Liver (tissue), 9 donors: ENCODE data around the gene C2CD5. TPM values are rescaled to one million over a fixed set of nuclear protein-coding genes. Genes with fewer than 3 reads are reported as not detected.
"Not testable (repeated sequence)": the region's sequence is repeated elsewhere in the genome, so short reads cannot be mapped to it uniquely, and the experiment has no call there.

ENCODE experiments used
- DNase-seq: peaks from one replicate; pipeline ENCODE4 v3.0.0-alpha.2; 2017; ENCODE audit warnings: low spot score
- H3K27ac ChIP-seq, 2 donors: one replicate each; pipeline ENCODE4 v1.7.0; 2013; ENCODE audit warnings: inconsistent platforms in 2 of 2, low read length in 2 of 2, control low read depth in 1 of 2, low read depth in 1 of 2, mild to moderate bottlenecking in 1 of 2
- H3K27me3 ChIP-seq, 4 donors: one replicate each; pipeline versions ENCODE4 v1.6.1 to v1.7.0; 2013; ENCODE audit warnings: low read length in 3 of 4, inconsistent platforms in 1 of 4, mild to moderate bottlenecking in 1 of 4, moderate library complexity in 1 of 4; ENCODE audit not compliant: control insufficient read depth in 4 of 4, insufficient read depth in 4 of 4
- H3K36me3 ChIP-seq, 4 donors: one replicate each; pipeline versions ENCODE4 v1.6.1 to v1.7.0; 2013; ENCODE audit warnings: low read length in 3 of 4, mild to moderate bottlenecking in 3 of 4, low read depth in 1 of 4, moderate library complexity in 1 of 4; ENCODE audit not compliant: control insufficient read depth in 4 of 4, insufficient read depth in 3 of 4
- H3K4me1 ChIP-seq, 4 donors: one replicate each; pipeline versions ENCODE4 v1.6.1 to v1.7.0; 2013; ENCODE audit warnings: low read length in 3 of 4, mild to moderate bottlenecking in 3 of 4, moderate library complexity in 1 of 4; ENCODE audit not compliant: control insufficient read depth in 4 of 4, insufficient read depth in 4 of 4
- H3K4me3 ChIP-seq, 3 donors: one replicate each; pipeline versions ENCODE4 v1.6.1 to v1.7.0; 2013; ENCODE audit warnings: low read length in 3 of 3, control low read depth in 1 of 3, low read depth in 1 of 3, mild to moderate bottlenecking in 1 of 3
- H3K9ac ChIP-seq, 2 donors: one replicate each; pipeline ENCODE4 v1.7.0; 2013; ENCODE audit warnings: low read length in 2 of 2, mild to moderate bottlenecking in 2 of 2, moderate library complexity in 2 of 2, control low read depth in 1 of 2, low read depth in 1 of 2
- H3K9me3 ChIP-seq, 4 donors: one replicate each; pipeline versions ENCODE4 v1.6.1 to v1.7.0; 2013; ENCODE audit warnings: low read length in 3 of 4; ENCODE audit not compliant: control insufficient read depth in 4 of 4
- EGR1 ChIP-seq, 2 donors: IDR thresholded peaks; 2 replicates each; pipeline ENCODE4 v1.6.1; 2016 to 2018; ENCODE audit warnings: antibody characterized with exemption in 2 of 2, low read depth in 2 of 2
- FOXA1 ChIP-seq: IDR thresholded peaks from 2 replicates; pipeline ENCODE4 v1.6.1; 2016; ENCODE audit warnings: antibody characterized with exemption
- GABPA ChIP-seq, 2 donors: IDR thresholded peaks in 1 of 2; conservative IDR thresholded peaks in 1 of 2; 2 replicates each; pipeline ENCODE4 v1.6.1; 2016; ENCODE audit warnings: antibody characterized with exemption in 2 of 2, mild to moderate bottlenecking in 1 of 2, moderate library complexity in 1 of 2
- HNF4A ChIP-seq, 2 donors: conservative IDR thresholded peaks; 2 replicates each; pipeline ENCODE4 v1.6.1; 2016; ENCODE audit warnings: antibody characterized with exemption in 2 of 2, mild to moderate bottlenecking in 2 of 2
- NR2F2 ChIP-seq: IDR thresholded peaks from 2 replicates; pipeline ENCODE4 v1.6.1; 2016; ENCODE audit warnings: antibody characterized with exemption
- RAD21 ChIP-seq, 2 donors: IDR thresholded peaks; 2 replicates each; pipeline ENCODE4 v1.6.1; 2016; ENCODE audit warnings: antibody characterized with exemption in 2 of 2, mild to moderate bottlenecking in 2 of 2
- YY1 ChIP-seq: IDR thresholded peaks from 2 replicates; pipeline ENCODE4 v1.6.1; 2016; ENCODE audit warnings: antibody characterized with exemption, mild to moderate bottlenecking
- WGBS: extraction: QIAGEN DNeasy Blood & Tissue Kit; methylation state at CpG from one replicate; pipeline ENCODE4 v1.1.7; 2013; 5-methylcytosine and 5-hydroxymethylcytosine counted together
- polyA plus RNA-seq, 2 donors: library from polyadenylated mRNA; stranded (reverse) in 1 of 2; unstranded in 1 of 2; fragments of 200-250 nt in 1 of 2; fragments of >200 nt in 1 of 2; fragmentation: Nextera tagmentation in 1 of 2; extraction: Ambion mirVana in 1 of 2; gene quantifications; one replicate each; pipeline versions ENCODE4 v1.2.1 to v1.2.3, GENCODE V29; 2013 to 2015
- total RNA-seq, 2 donors: library from RNA; depleted of rRNA; stranded (reverse); fragments of >200 nt; gene quantifications; one replicate each; pipeline ENCODE4 v1.2.3, GENCODE V29; 2014
- TF ChIP-seq, protein P1 (sequence below): fragments of 150-350 bp; IDR thresholded peaks from 2 replicates; pipeline ENCODE4 v1.5.1; 2017; ENCODE audit warnings: improper control_type of control experiment, low read depth, low read length; ENCODE audit not compliant: missing input control
- TF ChIP-seq, protein P2 (sequence below): IDR thresholded peaks from 2 replicates; pipeline ENCODE4 v1.6.1; 2016; ENCODE audit warnings: antibody characterized with exemption
- donor health status: healthy.
- donor health status: healthy.
- donor health status: healthy.
- donor health status: healthy.
- donor health status: healthy.

C2CD5 gene
- total and polyA plus RNA-seq, 4 donors: 5.8 to 25.0 (median 13.2) TPM

DNA sequence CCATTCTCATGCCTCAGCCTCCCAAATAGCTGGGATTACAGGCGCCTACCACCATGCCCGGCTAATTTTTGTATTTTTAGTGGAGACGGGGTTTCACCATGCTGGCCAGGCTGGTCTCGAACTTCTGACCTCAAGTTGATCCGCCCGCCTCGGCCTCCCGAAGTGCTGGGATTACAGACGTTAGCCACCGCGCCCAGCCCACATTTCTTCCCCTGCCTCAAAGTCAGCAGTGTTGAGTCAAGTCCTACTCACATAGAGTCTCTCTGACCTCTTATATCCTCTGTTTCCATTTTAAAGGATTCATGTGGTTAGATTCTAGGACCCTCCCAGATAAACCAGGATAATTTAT, 100.1 kb downstream of the C2CD5 start:
- not testable (repeated sequence) for DNase-seq, H3K27me3 ChIP-seq, H3K9ac ChIP-seq, H3K27ac ChIP-seq, H3K36me3 ChIP-seq, H3K9me3 ChIP-seq, H3K4me3 ChIP-seq, H3K4me1 ChIP-seq
- WGBS: 84% methylated on average over 11 of the region's 11 CpGs

- H3K27me3 ChIP-seq: no peaks in the 10 kb centered on the region
- peak; percentile 49 for DNase-seq
- H3K9me3 ChIP-seq: no peaks in the 10 kb centered on the region
- no peaks in the 10 kb centered on the region for H3K36me3 ChIP-seq
- no peak overlapping the region for H3K4me3 ChIP-seq
- no peak for TF ChIP-seq FOXA1
- peak; percentile 86 to 94 for TF ChIP-seq RAD21 (IDR thresholded peaks at IDR 0.05)
- no peak for TF ChIP-seq EGR1 (IDR thresholded peaks at IDR 0.05; ENCODE audit: low read depth in 2 of 2)
- TF ChIP-seq YY1: no peak
- TF ChIP-seq HNF4A (conservative IDR thresholded peaks at IDR 0.05): no peak
- TF ChIP-seq GABPA (IDR thresholded peaks at IDR 0.05 in 1 of 2, conservative IDR thresholded peaks at IDR 0.05 in 1 of 2): no peak
- no peak for TF ChIP-seq NR2F2
- TF ChIP-seq, protein P1, sequence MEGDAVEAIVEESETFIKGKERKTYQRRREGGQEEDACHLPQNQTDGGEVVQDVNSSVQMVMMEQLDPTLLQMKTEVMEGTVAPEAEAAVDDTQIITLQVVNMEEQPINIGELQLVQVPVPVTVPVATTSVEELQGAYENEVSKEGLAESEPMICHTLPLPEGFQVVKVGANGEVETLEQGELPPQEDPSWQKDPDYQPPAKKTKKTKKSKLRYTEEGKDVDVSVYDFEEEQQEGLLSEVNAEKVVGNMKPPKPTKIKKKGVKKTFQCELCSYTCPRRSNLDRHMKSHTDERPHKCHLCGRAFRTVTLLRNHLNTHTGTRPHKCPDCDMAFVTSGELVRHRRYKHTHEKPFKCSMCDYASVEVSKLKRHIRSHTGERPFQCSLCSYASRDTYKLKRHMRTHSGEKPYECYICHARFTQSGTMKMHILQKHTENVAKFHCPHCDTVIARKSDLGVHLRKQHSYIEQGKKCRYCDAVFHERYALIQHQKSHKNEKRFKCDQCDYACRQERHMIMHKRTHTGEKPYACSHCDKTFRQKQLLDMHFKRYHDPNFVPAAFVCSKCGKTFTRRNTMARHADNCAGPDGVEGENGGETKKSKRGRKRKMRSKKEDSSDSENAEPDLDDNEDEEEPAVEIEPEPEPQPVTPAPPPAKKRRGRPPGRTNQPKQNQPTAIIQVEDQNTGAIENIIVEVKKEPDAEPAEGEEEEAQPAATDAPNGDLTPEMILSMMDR: peak; percentile 70
- TF ChIP-seq, protein P2, sequence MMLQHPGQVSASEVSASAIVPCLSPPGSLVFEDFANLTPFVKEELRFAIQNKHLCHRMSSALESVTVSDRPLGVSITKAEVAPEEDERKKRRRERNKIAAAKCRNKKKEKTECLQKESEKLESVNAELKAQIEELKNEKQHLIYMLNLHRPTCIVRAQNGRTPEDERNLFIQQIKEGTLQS: no peak
- no peaks in the 10 kb centered on the region for H3K4me1 ChIP-seq
- H3K27ac ChIP-seq: no peak overlapping the region
- WGBS: 34% methylated on average over 17 of the region's 17 CpGs
- no peak overlapping the region for H3K9ac ChIP-seq
Measured at GRCh38 chr12:22443379-22444316, 100.7 kb downstream of the C2CD5 start.

DNA sequence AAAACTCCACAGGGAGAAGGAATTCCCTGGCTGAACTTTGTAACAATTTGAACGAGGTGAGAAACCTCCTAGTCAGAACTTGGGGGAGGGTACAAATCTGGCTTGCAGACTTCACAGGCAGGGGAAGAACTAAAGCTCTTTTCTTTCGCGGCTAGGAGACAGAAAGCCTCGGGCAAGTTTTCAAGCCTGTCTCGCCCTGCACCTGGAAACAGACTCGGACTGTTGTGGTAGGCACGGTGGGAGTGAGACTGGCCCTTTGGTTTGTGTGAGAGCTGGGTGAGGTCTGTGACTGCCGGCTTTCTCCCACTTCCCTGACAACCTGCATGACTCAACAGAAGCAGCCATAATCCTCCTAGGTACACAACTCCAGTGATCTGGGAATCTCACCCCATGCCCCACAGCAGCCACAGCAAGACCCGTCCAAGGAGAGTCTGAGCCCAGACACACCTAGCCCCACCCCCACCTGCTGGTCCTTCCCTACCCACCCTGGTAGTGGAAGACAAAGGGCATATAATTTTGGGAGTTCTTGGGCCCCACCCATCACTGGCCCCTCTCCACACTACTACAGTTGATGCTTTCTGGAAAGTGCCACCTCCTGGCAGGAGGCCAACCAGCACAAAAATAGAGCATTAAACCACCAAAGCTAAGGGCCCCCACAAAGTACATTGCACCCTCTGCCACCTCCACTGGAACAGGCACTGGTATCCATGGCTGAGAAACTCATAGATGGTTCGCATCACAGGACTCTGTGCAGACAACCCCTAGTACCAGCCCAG, 107.1 kb downstream of the C2CD5 start:
- H3K4me1 ChIP-seq: no peaks in the 10 kb centered on the region
- no peaks in the 10 kb centered on the region for H3K36me3 ChIP-seq
- no peaks in the 10 kb centered on the region for H3K9me3 ChIP-seq
- H3K27ac ChIP-seq: no peak overlapping the region
- DNase-seq: no peak
- no peak overlapping the region for H3K9ac ChIP-seq
- WGBS: 68% methylated on average over 10 of the region's 10 CpGs
- TF ChIP-seq, protein P1: no peak
- no peak for TF ChIP-seq GABPA (IDR thresholded peaks at IDR 0.05 in 1 of 2, conservative IDR thresholded peaks at IDR 0.05 in 1 of 2)
- H3K27me3 ChIP-seq: no peaks in the 10 kb centered on the region
- H3K4me3 ChIP-seq: no peak overlapping the region
